Thoracic aorta endothelial cell (primary cell): ENCODE data around the gene ZCCHC14. TPM values are rescaled to one million over a fixed set of nuclear protein-coding genes. Genes with fewer than 3 reads are reported as not detected.

Experiments
- total RNA-seq: library from RNA; depleted of rRNA; stranded (reverse); fragments of >200 nt; gene quantifications from 2 replicates; pipeline ENCODE4 v1.2.3, GENCODE V29; 2012

ZCCHC14 gene
- 13.8 and 15.9 TPM in 2 replicates for total RNA-seq

DNA sequence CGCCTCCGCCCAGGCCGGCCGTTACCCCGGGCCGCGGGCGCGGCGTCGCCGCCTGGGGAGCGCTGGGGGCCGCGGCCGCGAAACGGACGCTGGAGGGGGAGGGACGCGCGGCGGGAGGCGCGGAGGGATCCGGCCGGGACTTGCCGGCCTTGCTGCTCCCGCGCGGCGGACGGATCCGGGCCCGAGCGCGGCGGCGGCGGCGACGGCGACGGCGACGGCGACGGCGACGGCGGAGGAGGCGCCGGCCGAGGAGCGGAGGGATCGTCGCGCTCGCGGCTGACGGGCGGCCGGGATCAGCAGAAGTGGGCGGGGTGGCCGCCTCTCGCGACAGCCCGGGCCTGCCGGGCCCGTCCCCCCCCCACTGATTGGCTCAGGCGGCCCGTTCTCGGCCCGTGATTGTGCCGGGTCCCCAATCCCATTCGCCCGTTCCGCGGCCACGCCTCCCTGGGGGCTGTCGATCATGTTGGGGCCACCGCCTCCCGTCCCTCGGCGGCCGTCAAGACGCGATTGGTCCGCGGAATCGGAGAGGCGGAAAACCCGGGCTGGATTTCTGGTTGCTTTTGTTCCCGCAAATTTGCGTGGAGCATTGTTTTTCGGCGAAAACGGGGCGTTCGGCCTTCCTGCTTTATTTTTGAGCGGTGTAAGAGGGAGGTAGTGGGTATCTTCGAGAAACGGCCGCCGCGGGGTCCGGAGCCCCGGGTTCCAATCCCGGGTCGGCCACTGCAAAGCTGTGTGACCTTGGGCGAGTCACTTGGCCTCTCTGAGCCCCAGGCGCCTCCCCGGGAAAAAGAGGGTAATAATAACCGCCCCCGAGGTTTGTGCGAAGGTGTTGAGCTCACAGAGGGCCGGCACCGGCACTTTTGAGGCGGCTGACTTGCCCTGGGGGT, at the start of gene ZCCHC14:
ZCCHC14 (minus strand) TSS at position 304 of the 887 bp plus-strand sequence. CDS start 786 bp downstream, outside the sequence.

DNA sequence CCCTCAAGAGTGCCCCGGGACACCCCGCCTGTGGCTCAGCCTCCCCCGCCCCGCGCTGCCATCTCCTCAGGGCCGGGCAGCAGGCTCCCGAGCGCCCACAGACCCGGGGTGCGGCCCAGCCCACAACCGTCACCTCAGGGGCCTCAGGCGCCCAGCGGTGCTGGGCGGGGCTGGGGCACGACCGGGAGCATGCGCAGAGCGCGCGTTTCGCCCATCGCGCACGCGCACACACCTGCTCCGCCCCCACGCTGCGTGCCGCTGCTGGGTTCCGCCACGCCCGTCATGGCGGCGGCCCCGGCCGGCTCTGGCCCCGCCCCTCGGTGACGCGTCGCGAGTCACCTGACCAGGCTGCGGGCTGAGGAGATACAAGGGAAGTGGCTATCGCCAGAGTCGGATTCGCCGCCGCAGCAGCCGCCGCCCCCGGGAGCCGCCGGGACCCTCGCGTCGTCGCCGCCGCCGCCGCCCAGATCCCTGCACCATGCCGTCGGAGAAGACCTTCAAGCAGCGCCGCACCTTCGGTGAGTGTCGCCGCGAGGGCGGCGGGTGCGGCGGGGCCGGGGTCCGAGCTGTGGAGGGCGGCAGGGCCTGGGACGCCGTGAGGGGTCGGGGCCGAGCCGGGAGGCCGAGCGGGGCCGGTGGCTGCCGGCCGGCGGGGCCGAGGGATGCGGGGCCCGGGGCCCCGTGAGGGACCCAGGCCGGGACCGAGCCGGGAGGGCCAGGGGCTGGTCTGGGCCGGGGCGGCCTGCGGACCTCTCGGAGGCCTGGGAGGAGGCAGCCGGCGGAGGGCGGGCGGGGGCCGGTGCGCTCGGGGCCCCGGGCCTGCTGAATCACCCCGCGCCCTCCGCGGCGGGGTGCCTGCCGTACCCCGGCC, 100.6 kb downstream of the ZCCHC14 start, which contains the start of gene MAP1LC3B:
MAP1LC3B (plus strand) TSS at position 387 of the 871 bp plus-strand sequence; CDS start at position 479, 92 bp downstream.

DNA sequence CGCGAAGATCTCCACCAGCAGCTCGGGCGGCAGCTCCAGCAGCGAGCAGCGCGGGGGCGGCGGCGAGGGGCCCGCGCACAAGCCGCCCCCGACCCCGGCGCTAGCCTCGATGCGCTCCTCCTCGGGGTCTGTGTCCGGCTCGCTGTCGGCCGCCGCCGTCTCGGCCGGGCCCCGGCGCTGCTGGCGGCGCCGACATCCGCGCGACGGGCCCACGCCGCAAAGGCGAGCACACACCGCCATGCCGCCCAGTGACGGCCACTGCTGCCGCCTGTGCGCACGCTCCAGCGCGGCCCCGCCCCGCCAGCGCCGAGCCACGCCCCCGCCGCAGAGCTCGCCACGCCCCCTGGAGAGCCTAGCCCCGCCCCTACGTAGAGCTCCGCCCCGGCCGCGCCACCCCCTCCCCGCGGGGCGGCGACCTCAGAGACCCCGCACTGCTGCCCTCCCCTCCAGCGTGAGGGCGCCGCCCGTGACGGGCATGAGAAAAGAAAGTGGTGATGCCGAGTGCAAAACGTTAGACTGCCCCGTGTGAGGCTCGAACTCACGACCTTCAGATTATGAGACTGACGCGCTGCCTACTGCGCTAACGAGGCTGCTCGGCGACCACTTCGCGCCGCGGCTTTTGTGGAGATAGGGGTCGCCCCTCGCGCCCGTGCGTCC, 109.2 kb downstream of the ZCCHC14 start, which contains the start of gene FBXO31:
FBXO31 (minus strand) TSS at position 272 of the 657 bp plus-strand sequence; CDS start at position 240, 32 bp downstream.

Other genes with a start within 250 kb of the ZCCHC14 start
- 2.9 and 4.3 TPM in 2 replicates for gene C16orf95, start 175.6 kb downstream of the ZCCHC14 start, total RNA-seq
- gene FBXO31, start 109.2 kb downstream of the ZCCHC14 start, total RNA-seq = 15.8 and 21.3 TPM in 2 replicates
- gene MAP1LC3B, start 100.7 kb downstream of the ZCCHC14 start, total RNA-seq = 54.1 and 55.5 TPM in 2 replicates
- 0.13 TPM in 1 of 2 replicates, not detected in the other for gene JPH3, start 109.5 kb upstream of the ZCCHC14 start, total RNA-seq